ENCODE data around the gene MARCHF9.

The MARCHF9 gene

GRCh38 chr12:57737467-57738460, 17.1 kb upstream of the MARCHF9 start:
- no peak for DNase-seq (ENCODE audit: low read depth in 2 of 2)

DNA sequence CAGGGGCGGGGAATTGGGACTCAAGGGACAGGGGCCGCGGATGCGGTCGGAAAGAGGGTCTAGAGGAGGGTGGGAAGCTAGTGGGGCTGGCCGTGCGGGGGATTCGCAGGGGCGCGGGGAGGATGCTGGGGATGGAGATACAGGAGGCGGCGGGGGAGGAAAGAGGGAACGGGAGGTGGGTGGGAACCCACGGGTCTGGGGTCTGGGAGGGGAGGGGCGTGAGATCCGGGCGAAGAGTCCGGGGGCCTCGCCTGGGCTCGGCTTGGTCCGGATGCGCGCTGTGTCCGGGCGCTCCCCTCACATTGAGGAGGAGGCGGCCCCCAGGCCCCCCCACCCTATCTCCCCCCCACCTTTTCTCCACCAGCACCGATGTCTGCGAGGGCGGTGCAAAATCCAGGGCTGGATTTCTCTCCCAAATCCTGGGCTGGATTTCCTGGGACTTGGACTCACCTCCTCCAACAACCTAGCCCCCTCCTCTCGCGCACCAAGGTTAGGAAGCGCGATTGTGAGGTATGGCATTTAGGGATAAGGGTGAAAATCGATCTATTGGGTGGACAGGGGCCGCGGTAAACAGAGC, 16.2 kb upstream of the MARCHF9 start, which contains the start of gene AGAP2:
Gene AGAP2, minus strand, starts transcription at position 82 of the 577 bp plus-strand sequence. CDS start 496 bp downstream, outside the sequence.
- DNase-seq (ENCODE audit: low read depth in 2 of 2): no peak

- no peak for DNase-seq (ENCODE audit: low read depth in 2 of 2)
These were observed 15.5 kb upstream of the MARCHF9 start for GRCh38 chr12:57739387-57739786.

DNA sequence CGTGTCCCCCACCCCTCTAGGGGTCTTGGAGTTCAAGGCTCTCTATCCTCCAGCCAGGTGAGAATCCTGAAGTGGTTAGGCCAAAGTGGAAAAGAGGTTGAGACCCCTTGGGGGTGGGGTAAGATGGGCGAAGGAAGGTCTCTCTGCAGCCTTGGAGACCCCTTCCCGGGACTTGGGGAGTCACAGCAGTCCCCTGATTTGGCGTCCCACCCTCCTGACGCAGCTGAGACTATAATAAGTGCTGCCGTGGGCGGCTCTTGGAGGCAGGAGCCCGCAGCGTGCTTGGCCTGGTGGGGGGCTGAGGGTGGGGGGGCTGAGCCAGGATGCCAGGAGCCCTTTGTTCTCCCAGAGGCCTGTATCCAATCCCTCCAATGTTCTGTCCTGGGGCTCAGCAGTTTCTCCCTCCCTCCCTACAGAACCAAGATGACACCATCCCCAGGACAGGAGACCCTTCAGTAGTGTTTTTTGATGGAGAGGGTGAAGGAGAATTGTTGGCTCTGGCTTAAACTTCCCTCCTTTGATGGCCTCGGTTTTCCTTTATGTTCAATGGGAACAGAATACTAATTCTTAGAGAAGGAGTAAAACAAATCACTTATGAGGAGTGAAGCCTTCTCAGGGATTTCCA, 14.9 kb upstream of the MARCHF9 start:
- DNase-seq (ENCODE audit: low read depth in 2 of 2): no peak

DNA sequence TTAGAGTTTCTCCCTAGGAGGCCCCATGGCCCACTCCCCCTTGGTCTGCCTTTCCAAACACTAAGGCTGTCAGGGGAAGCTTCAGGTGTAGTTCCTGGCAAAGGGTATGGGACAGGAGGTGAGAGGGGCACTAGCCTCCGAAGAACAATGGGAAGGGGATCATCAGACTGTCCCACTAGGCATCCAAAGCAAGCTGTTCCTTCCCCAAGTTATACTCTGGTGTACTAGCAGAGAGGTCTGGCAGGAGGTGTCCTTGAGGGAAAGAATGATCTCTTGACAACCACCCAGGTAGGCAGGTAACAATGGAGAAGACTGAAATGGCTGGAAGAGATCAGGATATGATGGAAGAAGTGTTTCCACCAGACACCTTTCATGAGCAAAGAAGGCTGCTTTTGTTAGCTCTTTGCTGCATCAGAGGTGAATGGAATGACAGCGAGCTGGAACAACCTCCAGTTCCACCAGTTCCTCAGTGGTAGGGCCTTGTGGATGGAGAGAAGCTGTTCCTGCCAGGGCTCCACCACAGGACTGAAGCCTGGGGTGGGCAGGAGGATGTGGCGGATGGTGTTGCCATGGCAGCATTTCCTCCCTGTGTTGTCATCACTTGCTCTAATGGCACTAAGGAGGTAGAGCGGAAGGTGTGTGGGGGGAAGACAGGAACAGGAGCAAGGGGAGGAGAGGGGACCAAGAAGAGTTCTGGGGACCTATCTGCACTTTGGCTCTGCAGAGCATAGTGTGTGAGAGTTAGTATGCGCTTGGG, 14.1 kb upstream of the MARCHF9 start:
- peak; percentile 69 to 71 for DNase-seq (ENCODE audit: low read depth in 2 of 2)

DNA sequence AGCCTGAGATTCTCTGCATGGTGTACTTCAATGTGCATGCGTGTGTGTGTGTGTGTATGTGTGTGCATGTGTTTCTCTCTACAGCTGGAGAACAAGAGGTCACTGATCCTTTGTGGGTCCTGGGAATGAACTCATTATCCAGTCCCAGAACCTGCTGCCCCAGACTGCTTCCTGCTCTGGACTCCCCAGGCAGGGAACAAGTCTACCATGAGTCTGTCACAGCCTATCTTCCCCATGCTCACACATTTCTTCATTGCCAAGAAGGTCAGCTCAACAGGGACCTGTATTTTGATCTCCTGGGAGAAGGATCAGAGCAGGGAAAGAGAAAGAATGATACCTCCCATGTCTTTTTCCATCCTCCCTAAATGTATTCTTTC, 13.5 kb upstream of the MARCHF9 start:
- DNase-seq (ENCODE audit: low read depth in 2 of 2): no peak

DNA sequence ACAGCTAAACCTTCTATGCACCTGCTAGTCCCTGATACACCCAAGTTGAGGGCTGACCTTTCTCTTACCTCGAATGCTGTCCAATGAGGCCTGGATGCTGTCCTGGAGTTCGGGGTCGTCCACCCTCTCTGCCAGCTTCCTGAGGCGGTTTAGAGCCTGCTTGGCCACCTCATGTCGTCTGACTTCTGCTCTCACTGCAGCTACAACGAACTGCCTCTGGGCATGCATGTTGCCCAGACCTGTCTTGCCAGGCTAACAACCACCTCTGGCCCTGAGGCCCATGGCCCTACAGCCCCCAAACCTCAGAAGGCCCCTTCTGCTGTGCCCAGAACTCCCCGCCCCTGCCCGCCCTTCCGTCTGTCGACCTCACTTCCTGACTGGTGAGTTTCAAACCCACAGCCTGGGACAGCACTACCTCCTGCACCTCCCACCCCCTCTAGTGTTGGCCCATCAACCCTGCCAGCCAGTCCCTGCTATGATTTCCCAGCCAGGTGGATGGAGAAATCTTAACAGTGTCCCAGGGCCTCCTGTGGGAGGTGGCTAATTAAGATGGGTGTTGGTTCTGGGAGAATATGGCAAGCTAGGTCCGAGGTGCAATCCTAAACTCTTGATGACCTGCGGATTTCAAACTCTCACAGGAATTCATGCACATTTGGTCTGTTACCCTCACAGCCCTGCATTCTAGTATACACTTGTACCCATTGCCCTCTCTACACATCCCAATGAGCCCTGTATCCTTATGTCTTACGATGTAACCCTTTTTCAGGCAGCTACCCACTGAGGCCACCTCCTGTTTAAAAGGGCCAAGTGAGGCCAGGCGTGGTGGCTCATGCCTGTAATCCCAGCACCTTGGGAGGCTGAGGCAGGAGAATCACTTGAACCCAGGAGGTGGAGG, 12.8 kb upstream of the MARCHF9 start:
- DNase-seq (ENCODE audit: low read depth in 2 of 2): peak; percentile 69 to 73

DNA sequence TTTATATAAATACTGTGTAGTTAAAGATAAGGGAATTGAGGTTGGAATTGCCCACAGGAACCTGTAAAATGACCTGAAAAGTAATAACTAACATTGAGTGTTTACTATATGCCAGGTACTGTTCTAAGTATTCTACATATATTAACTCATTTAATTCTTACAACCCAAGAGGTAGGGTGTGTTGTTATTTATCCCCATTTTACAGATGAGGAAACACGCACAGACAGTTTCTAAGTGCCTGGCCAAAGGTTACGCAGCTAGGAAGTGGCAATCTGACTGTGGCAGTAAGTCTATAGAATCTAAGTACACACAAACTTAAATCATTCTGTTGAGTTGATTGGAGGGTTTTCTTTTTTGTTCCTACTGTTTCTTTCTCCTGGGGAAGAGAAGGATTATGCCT, 11.1 kb upstream of the MARCHF9 start:
- no peak for DNase-seq (ENCODE audit: low read depth in 2 of 2)

- peak; percentile 51 to 59 for DNase-seq (ENCODE audit: low read depth in 2 of 2)
These were observed 10.6 kb upstream of the MARCHF9 start for GRCh38 chr12:57744194-57744776.

DNA sequence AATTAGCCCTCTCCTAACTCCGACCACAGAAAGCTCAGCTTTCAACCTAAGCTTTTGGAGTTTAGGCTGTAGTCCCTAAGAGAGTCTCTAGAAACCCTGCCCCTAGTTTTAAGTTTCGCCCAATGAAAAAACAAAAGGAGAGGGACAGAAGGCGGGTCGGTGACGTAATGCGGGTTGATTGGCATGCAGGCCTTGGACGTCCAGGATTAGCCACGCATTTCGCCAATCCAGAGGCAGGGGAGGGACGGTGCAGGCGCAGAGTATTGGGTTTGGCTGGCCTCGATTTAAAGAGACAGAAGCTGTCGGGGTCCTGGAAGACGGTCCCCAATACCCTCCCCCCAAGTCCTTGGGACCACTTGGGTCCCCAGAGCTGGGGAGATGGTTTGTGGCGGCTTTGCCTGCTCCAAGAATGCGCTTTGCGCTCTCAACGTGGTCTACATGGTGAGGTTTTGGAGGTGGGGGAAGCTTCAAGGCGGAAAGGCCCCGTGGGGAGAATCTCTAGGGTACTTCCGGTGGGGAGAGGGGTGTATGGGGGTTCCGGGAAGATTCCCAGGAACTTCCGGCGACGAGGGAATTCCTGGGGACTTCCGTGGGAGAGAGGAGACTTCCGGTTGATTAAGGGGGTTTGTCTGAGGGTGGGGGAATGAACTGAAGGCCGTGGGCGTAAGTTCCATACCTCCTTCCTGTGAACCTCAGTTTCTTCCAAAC, 10.0 kb upstream of the MARCHF9 start, which contains the start of gene TSPAN31:
Gene TSPAN31, plus strand, starts transcription at position 263 of the 708 bp plus-strand sequence. Its CDS starts 116 bp downstream, at position 379.
- peak; percentile 91 to 94 for DNase-seq (ENCODE audit: low read depth in 2 of 2)

DNA sequence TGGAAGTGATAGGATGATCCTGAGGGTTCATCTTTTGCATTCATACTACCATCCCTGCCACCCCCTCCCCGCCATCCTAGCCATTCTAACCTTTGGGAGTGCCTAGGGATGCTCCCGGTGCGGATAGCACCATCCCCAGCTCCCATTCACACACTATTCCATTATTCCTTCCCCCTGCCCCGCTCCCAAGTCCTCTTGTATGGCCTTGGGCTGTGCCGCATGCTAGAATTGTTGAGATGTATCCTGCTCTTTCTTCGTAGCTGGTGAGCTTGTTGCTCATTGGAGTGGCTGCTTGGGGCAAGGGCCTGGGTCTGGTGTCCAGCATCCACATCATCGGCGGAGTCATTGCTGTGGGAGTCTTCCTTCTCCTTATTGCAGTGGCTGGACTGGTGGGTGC, 9.4 kb upstream of the MARCHF9 start:
- no peak for DNase-seq (ENCODE audit: low read depth in 2 of 2)

GRCh38 chr12:57746025-57746424, 8.9 kb upstream of the MARCHF9 start:
- no peak for DNase-seq (ENCODE audit: low read depth in 2 of 2)

DNA sequence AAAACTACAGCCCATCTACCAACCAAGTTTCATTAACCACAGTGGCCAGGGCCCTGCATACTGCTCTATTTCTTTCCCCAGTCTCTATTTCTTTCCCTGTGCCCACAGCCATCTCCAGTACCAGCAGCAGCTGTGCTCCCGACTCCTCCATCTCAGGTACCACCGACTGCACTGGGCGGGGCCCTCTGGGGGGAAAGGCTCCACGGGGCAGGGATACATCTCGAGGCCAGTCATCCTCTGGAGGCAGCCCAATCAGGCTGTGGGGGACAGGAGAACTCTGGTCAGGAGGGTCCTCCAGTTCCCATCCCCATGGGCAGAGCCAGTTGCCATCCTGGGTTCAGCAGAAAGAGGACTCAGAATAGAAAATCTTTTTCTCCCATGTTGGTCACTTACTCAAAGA, 5.8 kb upstream of the MARCHF9 start:
- no peak for DNase-seq (ENCODE audit: low read depth in 2 of 2)

GRCh38 chr12:57750561-57751431, 4.1 kb upstream of the MARCHF9 start:
- DNase-seq (ENCODE audit: low read depth in 2 of 2): no peak

DNA sequence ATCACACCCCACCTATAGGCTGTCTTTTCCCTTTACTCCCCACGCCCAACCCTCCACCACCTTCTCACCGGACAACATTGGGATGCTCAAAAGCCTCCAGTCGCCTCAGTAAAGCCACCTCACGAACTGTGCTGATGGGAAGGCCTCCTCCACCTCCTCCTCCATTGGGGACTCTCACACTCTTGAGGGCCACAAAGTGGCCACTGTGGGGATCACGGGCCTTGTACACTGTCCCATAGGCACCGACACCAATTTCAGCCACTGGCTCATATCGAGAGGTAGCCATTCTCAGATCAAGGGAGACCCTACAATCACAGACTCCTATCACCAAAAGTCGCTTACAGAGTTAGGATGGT, 3.5 kb upstream of the MARCHF9 start:
- DNase-seq (ENCODE audit: low read depth in 2 of 2): no peak

GRCh38 chr12:57751788-57752667, 2.9 kb upstream of the MARCHF9 start, which contains the start of gene CDK4:
Gene CDK4, minus strand, starts transcription at chr12:57752310. Its CDS starts 593 bp downstream, at chr12:57751717.
- DNase-seq (ENCODE audit: low read depth in 2 of 2): peak; percentile 99

DNA sequence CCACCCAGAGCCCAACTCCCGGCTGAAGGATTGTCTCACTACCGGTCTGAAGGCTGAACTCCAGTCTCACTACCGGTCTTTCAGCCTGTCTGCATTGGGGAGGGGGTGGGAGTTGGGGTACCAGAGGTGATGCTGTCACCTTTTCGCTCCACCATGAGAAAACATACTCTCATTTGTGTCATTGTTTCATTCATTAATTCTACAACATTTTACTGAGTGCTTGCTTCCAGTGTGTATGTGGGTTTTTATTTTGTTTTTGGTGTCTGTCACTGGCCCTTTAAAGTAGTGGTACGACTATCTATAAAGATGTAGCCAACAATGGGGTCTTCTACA, 2.3 kb upstream of the MARCHF9 start:
- DNase-seq (ENCODE audit: low read depth in 2 of 2): no peak

Measured in stimulated activated CD8-positive, alpha-beta memory T cell treated with anti-CD3 and anti-CD28 coated beads, Interleukin-7, amount 100 ng/mL, for 4 hours (primary cell).